GM10847 (cell line): ENCODE data around the gene TMIGD2.

Experiments
- POLR2A ChIP-seq: IDR thresholded peaks from 2 replicates; pipeline ENCODE4 v1.6.1; 2011; ENCODE audit not compliant: insufficient read length; ENCODE audit errors: extremely low read depth

The TMIGD2 gene

GRCh38 chr19:4284974-4285373 lies 17.2 kb downstream of the TMIGD2 start:
- TF ChIP-seq POLR2A = no peak

GRCh38 chr19:4284176-4284958 lies 17.8 kb downstream of the TMIGD2 start:
- no peak for TF ChIP-seq POLR2A

GRCh38 chr19:4279530-4280422 lies 22.4 kb downstream of the TMIGD2 start:
- TF ChIP-seq POLR2A = no peak

- TF ChIP-seq POLR2A = no peak
These were observed 23.0 kb downstream of the TMIGD2 start for GRCh38 chr19:4279267-4279529.

- TF ChIP-seq POLR2A = no peak
These were observed 23.5 kb downstream of the TMIGD2 start, which contains the start of gene SHD for GRCh38 chr19:4278419-4279266. Gene SHD (plus strand): TSS chr19:4279266. CDS start chr19:4280064, 798 bp downstream.

- TF ChIP-seq POLR2A = no peak
These were observed 24.2 kb downstream of the TMIGD2 start for GRCh38 chr19:4278010-4278409.

- no peak for TF ChIP-seq POLR2A
These were observed 24.9 kb downstream of the TMIGD2 start for GRCh38 chr19:4277191-4277696.

- TF ChIP-seq POLR2A = no peak
These were observed 29.3 kb downstream of the TMIGD2 start for GRCh38 chr19:4272894-4273293.

- no peak for TF ChIP-seq POLR2A
These were observed 33.3 kb downstream of the TMIGD2 start for GRCh38 chr19:4268816-4269430.

- TF ChIP-seq POLR2A = no peak
These were observed 34.0 kb downstream of the TMIGD2 start for GRCh38 chr19:4267901-4268815.

GRCh38 chr19:4267101-4267900 lies 34.9 kb downstream of the TMIGD2 start:
- TF ChIP-seq POLR2A = no peak

- no peak for TF ChIP-seq POLR2A
These were observed 35.8 kb downstream of the TMIGD2 start for GRCh38 chr19:4266253-4267000.
